Stimulated activated naive CD8-positive, alpha-beta T cell treated with anti-CD3 and anti-CD28 coated beads, Interleukin-15, Interleukin-2, amounts not matched to agents 100 ng/mL and 50 ng/mL, for 24 hours (primary cell): ENCODE data around the gene DGUOK.
A peak's percentile ranks its signal among the peaks of the same experiment; 100 is the strongest.

Source experiments
- H3K27ac Mint-ChIP-seq: one replicate; pipeline ENCODE4 v1.8.0; 2021; ENCODE audit warnings: mild to moderate bottlenecking, mixed read lengths
- H3K27me3 Mint-ChIP-seq: one replicate; pipeline ENCODE4 v1.8.0; 2021; ENCODE audit warnings: mixed read lengths
- H3K36me3 Mint-ChIP-seq: one replicate; pipeline ENCODE4 v1.8.0; 2021; ENCODE audit warnings: low read depth, mixed read lengths
- H3K4me1 Mint-ChIP-seq: one replicate; pipeline ENCODE4 v1.8.0; 2021; ENCODE audit warnings: low read depth, mixed read lengths
- H3K4me3 Mint-ChIP-seq: one replicate; pipeline ENCODE4 v1.8.0; 2021; ENCODE audit warnings: mild to moderate bottlenecking, mixed read lengths
- H3K9me3 Mint-ChIP-seq: one replicate; pipeline ENCODE4 v1.8.0; 2021; ENCODE audit warnings: mixed read lengths

Gene DGUOK

DNA sequence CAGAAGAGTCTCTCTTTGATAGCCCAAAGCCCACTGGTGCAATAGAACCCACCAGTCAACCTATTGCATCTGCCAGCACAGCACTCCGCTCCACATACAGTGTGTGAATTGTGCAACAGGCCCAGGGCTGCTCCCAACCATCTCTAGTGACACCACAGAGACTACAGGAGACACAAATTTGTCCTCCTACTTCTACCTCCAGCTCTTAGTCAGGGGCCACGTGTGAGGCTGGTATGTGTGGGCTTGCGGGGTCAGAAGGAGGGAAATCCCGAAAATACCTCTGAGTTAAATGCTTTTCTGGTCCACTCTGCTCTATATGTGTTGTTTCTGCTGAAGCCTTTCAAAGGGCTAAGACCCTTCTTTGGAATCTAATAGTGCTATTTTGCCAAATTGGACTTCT, 18.0 kb downstream of the DGUOK start:
- Mint-ChIP-seq H3K36me3 (peaks cover 74% of the 10 kb centered on the region), H3K4me3 (peak overlapping the region; percentile 14)

GRCh38 chr2:73946215-73946614, 19.5 kb downstream of the DGUOK start:
- H3K4me3 Mint-ChIP-seq: no peak overlapping the region
- H3K27ac Mint-ChIP-seq: peak overlapping the region; percentile 24
- H3K4me1 Mint-ChIP-seq: peaks cover 89% of the 10 kb centered on the region
- H3K27me3 Mint-ChIP-seq: no peaks in the 10 kb centered on the region
- no peaks in the 10 kb centered on the region for H3K9me3 Mint-ChIP-seq
- peaks cover 74% of the 10 kb centered on the region for H3K36me3 Mint-ChIP-seq

More for the DNA sequence above, 18.0 kb downstream of the DGUOK start:
- Mint-ChIP-seq H3K9me3 (no peaks in the 10 kb centered on the region), H3K4me1 (peaks cover 89% of the 10 kb centered on the region), H3K27ac (peak overlapping the region; percentile 64), H3K27me3 (no peaks in the 10 kb centered on the region)

GRCh38 chr2:73946666-73947065, 20.0 kb downstream of the DGUOK start:
- Mint-ChIP-seq H3K4me1 (peaks cover 90% of the 10 kb centered on the region), H3K36me3 (peaks cover 74% of the 10 kb centered on the region), H3K4me3 (no peak overlapping the region), H3K27me3 (no peaks in the 10 kb centered on the region), H3K9me3 (no peaks in the 10 kb centered on the region), H3K27ac (no peak overlapping the region)

DNA sequence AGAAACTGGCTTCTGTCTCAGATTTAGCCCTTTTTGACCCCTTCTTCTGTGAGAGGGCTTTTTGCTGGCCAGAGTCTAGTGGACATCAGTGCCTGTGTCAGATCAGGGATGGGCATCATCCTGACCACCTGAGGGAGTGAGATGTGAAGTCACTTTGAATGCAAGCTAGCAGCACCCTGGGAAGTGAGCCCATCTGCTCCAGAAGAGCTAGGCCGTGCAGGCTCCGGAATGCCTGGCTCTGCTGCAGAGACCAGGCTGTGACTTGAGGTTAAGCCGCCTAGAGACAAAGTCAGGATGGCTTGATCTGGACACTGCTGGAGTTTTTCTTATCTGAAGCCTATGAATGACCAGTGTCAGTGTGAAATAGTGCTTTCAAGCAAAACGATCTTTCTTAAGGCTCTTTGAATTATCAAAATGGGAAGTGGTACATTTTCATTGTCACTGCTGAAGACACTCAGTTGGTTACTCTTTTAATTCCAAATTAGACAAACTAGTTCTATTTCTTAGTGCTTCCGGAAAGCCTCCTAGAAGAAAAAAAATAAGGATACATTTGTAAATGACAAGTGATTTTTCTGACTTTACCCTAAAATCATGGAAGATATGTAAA, 20.8 kb downstream of the DGUOK start:
- H3K4me1 Mint-ChIP-seq: peaks cover 92% of the 10 kb centered on the region

DNA sequence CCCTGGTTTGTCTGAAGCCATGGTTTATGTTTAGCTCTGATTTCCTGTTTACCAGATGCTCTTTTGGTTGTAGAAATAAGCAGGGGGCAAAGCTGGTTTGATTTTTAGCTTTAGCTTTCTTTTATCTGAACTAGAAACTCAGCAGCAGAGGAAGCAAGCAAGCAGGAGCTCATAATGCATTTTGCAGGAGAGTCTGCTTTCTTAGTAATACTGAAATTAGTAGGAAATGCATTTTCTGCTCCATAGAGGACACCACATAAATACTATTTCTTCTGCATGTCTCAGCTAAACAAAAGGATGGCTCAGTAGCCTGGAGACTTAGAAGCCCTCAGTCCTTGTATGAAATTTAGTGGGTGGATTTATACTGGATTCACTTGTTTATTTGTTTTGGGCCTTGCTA, 23.1 kb downstream of the DGUOK start:
- peaks cover 71% of the 10 kb centered on the region for H3K4me1 Mint-ChIP-seq
- H3K27ac Mint-ChIP-seq: no peak overlapping the region
- peaks cover 75% of the 10 kb centered on the region for H3K36me3 Mint-ChIP-seq
- no peaks in the 10 kb centered on the region for H3K27me3 Mint-ChIP-seq
- no peak overlapping the region for H3K4me3 Mint-ChIP-seq
- no peaks in the 10 kb centered on the region for H3K9me3 Mint-ChIP-seq

More for the DNA sequence above, 20.8 kb downstream of the DGUOK start:
- Mint-ChIP-seq H3K4me3 (no peak overlapping the region), H3K9me3 (no peaks in the 10 kb centered on the region), H3K36me3 (peaks cover 78% of the 10 kb centered on the region), H3K27me3 (no peaks in the 10 kb centered on the region), H3K27ac (no peak overlapping the region)

DNA sequence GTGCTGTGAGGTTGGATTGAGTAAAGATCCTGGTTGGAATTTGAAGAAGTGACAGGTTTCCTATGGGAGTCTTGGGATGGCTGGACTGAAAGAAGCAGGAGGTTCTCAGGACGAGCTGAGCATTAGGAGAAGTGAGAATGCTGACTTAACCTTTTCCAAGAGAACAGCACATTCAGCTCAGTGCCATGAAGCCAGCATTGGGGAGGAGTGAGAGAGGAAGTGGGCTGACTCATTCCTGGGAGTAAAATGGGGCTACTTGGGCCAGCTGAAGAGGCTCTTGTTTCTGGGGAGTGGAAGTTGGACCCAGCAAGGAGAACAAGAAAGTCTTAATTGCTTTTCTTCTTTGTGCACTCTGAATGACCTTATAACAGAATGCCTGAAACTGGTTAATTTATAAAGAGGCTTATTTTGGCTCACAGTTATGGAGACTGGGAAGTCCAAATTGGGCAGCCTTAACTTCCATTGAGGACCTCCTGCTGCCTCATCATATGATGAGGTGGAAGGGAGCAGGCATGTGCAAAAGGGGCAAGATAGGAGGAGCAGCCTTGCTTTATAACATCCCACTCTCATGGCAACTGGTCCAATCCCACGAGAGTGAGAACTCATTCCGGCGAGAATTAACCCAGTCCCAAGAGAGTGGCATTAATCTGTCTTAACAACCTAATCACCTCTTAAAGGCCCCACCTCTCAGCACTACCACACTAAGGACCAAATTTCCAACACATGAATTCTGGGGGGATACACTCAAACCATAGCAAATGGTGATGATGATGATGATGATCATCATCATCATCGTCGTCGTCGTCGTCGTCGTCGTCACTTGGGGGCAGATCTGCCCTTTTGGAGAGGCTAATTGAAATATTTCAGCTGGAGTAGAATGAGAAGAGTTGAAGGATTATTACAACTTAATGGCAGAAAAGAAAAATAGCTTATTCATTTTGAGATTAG, 26.1 kb downstream of the DGUOK start:
- peak overlapping the region; percentile 42 for H3K27ac Mint-ChIP-seq
- no peak overlapping the region for H3K4me3 Mint-ChIP-seq
- no peaks in the 10 kb centered on the region for H3K27me3 Mint-ChIP-seq

DNA sequence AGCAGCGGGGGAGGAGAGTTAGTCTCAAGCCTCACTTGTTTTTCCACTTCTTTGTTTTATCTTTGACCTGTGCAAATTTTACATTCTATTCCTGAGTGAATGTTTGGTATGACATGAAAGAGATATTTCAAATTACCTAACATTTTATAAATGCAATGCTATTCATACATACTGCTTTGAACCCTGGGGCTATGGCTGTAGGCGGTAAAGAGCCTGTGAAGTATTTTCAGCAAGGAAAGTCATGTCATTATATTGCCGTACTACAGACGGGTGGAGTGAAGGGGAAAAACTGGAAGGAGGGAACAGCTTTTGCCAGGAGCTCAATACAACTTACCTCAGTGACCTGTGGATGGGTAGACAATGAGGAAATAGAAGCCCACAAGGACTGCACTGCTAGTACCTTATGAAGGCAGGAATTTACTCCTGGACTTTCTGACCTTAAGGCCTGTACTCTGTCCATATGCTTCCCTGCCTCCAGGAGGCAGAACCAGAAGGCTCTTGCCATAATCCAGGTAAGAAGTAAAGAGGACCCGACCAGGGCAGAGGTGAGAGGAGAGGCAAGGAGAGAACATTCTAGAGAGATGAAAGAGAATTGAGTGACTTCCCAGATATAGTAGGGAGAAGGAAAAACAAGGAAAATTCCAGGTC, 29.7 kb downstream of the DGUOK start:
- H3K4me3 Mint-ChIP-seq: no peak overlapping the region
- no peaks in the 10 kb centered on the region for H3K9me3 Mint-ChIP-seq
- H3K27me3 Mint-ChIP-seq: no peaks in the 10 kb centered on the region
- peaks cover 77% of the 10 kb centered on the region for H3K36me3 Mint-ChIP-seq
- peaks cover 21% of the 10 kb centered on the region for H3K4me1 Mint-ChIP-seq
- H3K27ac Mint-ChIP-seq: peak overlapping the region; percentile 4

More for the DNA sequence above, 26.1 kb downstream of the DGUOK start:
- Mint-ChIP-seq H3K9me3 (no peaks in the 10 kb centered on the region), H3K36me3 (peaks cover 75% of the 10 kb centered on the region), H3K4me1 (peaks cover 54% of the 10 kb centered on the region)

- peaks cover 38% of the 10 kb centered on the region for H3K4me1 Mint-ChIP-seq
- H3K27me3 Mint-ChIP-seq: no peaks in the 10 kb centered on the region
- H3K27ac Mint-ChIP-seq: no peak overlapping the region
- H3K36me3 Mint-ChIP-seq: peaks cover 41% of the 10 kb centered on the region
- H3K4me3 Mint-ChIP-seq: no peak overlapping the region
- no peaks in the 10 kb centered on the region for H3K9me3 Mint-ChIP-seq
Measured at GRCh38 chr2:73961274-73961673, 34.6 kb downstream of the DGUOK start.

GRCh38 chr2:73961823-73962615, 35.3 kb downstream of the DGUOK start:
- Mint-ChIP-seq H3K36me3 (peaks cover 34% of the 10 kb centered on the region), H3K4me3 (no peak overlapping the region), H3K4me1 (peaks cover 32% of the 10 kb centered on the region), H3K9me3 (no peaks in the 10 kb centered on the region), H3K27me3 (no peaks in the 10 kb centered on the region), H3K27ac (peak overlapping the region; percentile 20)

GRCh38 chr2:73962798-73963197, 36.1 kb downstream of the DGUOK start:
- Mint-ChIP-seq H3K27me3 (no peaks in the 10 kb centered on the region), H3K9me3 (no peaks in the 10 kb centered on the region), H3K27ac (no peak overlapping the region), H3K4me3 (no peak overlapping the region), H3K36me3 (peaks cover 29% of the 10 kb centered on the region), H3K4me1 (peaks cover 30% of the 10 kb centered on the region)

DNA sequence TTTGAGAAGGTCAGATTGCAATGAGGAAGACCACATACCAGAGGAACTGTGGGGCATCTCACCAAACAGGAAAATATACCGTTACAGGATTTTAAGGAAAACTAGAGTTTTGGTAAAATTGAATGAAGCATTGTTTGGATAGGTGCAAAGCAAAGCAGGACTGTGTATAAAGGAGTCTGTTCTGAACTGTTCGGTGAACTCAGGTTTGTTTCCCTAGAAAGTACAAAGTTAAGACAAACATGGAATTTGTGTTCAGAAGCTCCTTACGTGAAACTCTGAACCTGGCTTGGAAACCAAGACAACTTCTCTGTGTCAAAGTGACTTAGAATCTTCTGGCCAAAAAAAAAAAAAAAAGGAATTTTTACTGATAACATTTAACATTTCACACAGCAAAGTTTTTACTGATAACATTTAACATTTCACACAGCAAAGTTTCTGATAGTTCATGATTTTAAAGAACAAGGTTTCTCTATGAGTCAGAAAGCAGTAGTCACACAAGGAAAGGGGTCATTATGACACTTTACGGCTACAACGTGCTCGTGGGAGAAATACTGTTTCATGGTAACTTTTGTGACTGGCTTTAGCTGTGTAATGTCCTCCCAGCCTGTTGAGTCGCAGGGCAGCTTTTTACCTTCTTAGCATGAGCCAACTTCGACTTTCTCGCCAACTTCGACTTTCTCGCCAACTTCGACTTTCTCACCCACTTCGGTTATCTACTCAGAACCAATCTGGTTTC, 36.9 kb downstream of the DGUOK start:
- Mint-ChIP-seq H3K9me3 (no peaks in the 10 kb centered on the region), H3K36me3 (peaks cover 22% of the 10 kb centered on the region), H3K27me3 (no peaks in the 10 kb centered on the region), H3K4me1 (peaks cover 37% of the 10 kb centered on the region), H3K4me3 (peak overlapping the region; percentile 14), H3K27ac (peak overlapping the region; percentile 79)

DNA sequence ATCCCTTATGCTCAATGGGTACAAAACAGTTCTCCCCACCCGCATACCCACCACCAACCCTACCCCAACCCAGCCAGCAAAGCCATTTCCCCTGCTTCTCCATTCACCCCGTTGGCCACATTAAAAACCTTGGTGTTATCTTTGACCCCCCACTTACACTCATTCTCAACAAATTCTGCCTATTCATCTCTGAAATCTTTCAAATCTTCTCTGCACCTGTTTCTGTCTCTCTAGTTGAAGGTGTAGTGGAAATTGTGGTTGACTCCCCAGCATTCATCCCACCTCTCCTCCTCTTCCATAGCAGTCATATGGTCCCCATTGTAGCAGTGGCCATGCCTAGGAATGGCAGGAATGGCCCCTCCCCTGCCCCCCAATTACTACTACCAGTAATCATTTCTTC, 37.5 kb downstream of the DGUOK start:
- Mint-ChIP-seq H3K4me1 (peaks cover 41% of the 10 kb centered on the region), H3K9me3 (no peaks in the 10 kb centered on the region), H3K36me3 (peaks cover 15% of the 10 kb centered on the region), H3K27me3 (no peaks in the 10 kb centered on the region), H3K4me3 (peak overlapping the region; percentile 14), H3K27ac (peak overlapping the region; percentile 79)

DNA sequence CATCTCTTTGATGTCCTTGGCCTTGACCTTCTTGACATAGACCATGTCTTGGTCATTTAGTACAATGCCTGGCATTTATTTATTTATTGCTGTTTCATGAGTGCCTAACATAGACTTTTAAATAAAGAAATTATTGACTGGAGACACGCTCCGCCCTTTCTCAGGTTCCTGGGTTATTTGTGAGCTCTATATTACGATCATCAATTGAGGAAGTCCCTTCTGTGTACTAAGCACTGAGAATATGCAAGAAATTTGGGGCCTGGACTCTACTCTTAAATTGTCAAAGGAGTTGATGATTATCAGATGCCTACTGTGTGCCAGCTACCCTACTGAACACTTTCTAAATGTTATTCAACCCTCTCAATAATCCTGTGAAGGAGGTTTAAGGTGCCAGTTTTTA, 38.4 kb downstream of the DGUOK start:
- no peaks in the 10 kb centered on the region for H3K27me3 Mint-ChIP-seq
- no peaks in the 10 kb centered on the region for H3K9me3 Mint-ChIP-seq
- peaks cover 8% of the 10 kb centered on the region for H3K36me3 Mint-ChIP-seq
- H3K27ac Mint-ChIP-seq: peak overlapping the region; percentile 79
- H3K4me3 Mint-ChIP-seq: no peak overlapping the region
- peaks cover 50% of the 10 kb centered on the region for H3K4me1 Mint-ChIP-seq
